Measurements from ENCODE around the gene MAP3K14. TPM values are rescaled to one million over a fixed set of nuclear protein-coding genes. Genes with fewer than 3 reads are reported as not detected.

Gene MAP3K14
- total RNA-seq, 2 experiments from 2014 or later: 31.6 to 31.9 TPM

DNA sequence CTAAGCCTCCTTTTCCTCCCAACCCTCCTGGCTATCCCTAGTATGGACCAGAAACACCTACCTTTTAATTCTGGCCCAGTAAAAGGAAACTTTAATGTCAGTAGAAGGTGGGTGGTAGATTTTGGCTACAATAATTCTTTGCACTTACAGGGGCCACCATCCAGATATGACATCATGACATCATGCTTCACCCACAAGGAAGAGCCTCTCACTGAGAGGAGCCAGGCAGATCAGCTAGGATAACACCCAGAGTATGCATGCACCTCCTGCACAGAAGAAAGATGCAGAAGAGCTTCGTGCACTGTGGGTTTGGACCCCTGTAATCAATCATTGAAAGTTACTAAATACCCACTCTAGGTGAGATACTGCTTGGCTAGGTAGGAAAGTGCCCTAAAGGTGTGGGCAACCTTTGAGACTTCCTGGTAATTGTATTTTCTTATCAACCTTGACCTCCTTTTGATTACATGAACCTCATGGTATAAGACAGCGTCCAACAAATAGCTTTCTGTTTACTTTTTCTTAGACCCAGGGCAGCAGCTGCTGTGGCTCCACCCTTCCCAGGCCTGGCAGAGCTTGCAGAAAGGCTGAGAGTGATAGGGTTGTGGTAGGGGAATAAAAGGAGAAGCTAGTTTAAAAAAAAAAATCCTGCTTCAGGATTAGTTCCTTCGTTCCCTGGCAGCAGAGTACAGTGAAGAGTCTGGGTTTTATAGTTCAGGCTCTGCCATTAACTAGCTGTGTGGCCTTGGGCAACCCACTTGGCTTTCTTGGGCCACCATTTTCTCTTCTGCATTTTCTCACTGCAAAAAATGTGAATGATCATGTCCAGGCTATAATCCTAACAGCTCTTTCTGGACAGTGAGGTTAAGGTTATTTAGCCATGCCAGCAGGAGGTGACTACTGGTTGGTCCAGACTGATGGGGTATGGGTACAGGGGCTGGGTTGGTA lies 6.2 kb downstream of the MAP3K14 start:
- peaks cover 74% of the 10 kb centered on the region for H3K4me1 Mint-ChIP-seq (ENCODE audit: low read depth)
- H3K27ac Mint-ChIP-seq: peak overlapping the region; percentile 94
- ATAC-seq (no peak), DNase-seq (no peak)
- H3K27me3 Mint-ChIP-seq: no peaks in the 10 kb centered on the region
- H3K4me3 Mint-ChIP-seq: peak overlapping the region; percentile 88
- ChIA-PET CTCF (interaction anchor here (0.7 to 6.7 kb wide), 14 partner anchors 9 to 175 kb away, joined by 3 to 47 read pairs (median 10); partner anchors contain the start of gene ACBD4), POLR2A (interaction anchor here (0.5 to 15.9 kb wide), 18 partner anchors 7 to 274 kb away, joined by 3 to 211 read pairs (median 4); partner anchors contain the start of genes FMNL1 and HEXIM2)
- no peak for TF ChIP-seq CTCF (IDR thresholded peaks at IDR 0.05)
- H3K36me3 Mint-ChIP-seq (ENCODE audit: low read depth): peaks cover 76% of the 10 kb centered on the region
- no peaks in the 10 kb centered on the region for H3K9me3 Mint-ChIP-seq
- intact Hi-C loops (cut with micrococcal nuclease): loop anchor here (5.0 kb wide), 1 partner anchor 33 kb away; no protein-coding TSS in a partner anchor

DNA sequence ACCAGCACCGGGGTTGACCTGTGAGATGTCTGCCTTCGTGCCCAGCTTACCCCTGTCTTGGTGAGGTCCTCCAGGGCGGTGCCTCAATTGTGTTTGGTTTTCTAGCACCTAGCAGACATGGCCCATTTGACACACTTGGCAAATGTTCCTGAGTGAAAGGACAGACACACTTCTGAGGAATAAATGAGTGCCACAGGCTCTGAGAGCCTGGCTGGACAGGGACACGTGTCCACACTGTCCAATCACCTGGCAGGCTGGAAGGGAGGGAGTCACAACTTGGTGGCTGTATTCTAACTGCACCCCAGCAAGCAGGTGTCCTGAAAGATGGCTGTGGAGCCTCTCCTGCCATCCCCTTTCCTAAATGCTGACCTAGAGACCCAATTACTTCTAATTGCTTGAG lies 7.4 kb downstream of the MAP3K14 start:
- ATAC-seq: no peak
- no peak for DNase-seq
- intact Hi-C loops (cut with micrococcal nuclease): no loop called here
- peaks cover 81% of the 10 kb centered on the region for H3K4me1 Mint-ChIP-seq (ENCODE audit: low read depth)
- POLR2A ChIA-PET: interaction anchor here (0.8 to 15.9 kb wide), 4 partner anchors 5 to 83 kb away, joined by 3 to 211 read pairs (median 78); partner anchors contain the start of genes FMNL1 and MAP3K14
- H3K4me3 Mint-ChIP-seq: no peak overlapping the region
- CTCF ChIA-PET: interaction anchor here (1.0 to 3.1 kb wide), 3 partner anchors 32 to 159 kb away, joined by 3 to 10 read pairs (median 4); no protein-coding TSS in a partner anchor
- TF ChIP-seq CTCF (IDR thresholded peaks at IDR 0.05): no peak
- H3K27me3 Mint-ChIP-seq: no peaks in the 10 kb centered on the region
- H3K36me3 Mint-ChIP-seq (ENCODE audit: low read depth): peaks cover 69% of the 10 kb centered on the region
- H3K9me3 Mint-ChIP-seq: no peaks in the 10 kb centered on the region
- peak overlapping the region; percentile 95 for H3K27ac Mint-ChIP-seq

DNA sequence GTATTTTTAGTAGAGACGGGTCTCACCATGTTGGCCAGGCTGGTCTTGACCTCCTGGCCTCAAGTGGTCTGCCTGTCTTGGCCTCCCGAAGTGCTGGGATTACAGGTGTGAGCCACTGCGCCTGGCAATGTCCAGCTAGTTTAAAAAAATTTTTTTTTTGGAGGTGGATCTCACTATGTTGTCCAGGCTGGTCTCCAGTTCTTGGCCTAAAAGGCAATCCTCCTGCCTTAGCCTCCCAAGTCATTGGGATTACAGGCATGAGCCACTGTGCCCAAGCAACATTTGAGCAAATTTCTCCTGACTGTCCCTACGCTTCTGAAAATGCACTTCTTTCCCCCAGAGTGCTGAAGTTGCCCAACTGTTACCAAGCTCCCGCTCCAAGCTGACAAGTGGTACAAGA lies 8.0 kb downstream of the MAP3K14 start:
- ChIA-PET CTCF (interaction anchor here (1.0 to 3.1 kb wide), 4 partner anchors 15 to 159 kb away, joined by 3 to 10 read pairs (median 4); no protein-coding TSS in a partner anchor), POLR2A (interaction anchor here (0.8 to 15.9 kb wide), 4 partner anchors 6 to 83 kb away, joined by 3 to 211 read pairs (median 78); partner anchors contain the start of genes FMNL1 and MAP3K14)
- ATAC-seq: no peak
- Mint-ChIP-seq H3K9me3 (no peaks in the 10 kb centered on the region), H3K4me3 (no peak overlapping the region), H3K36me3 (ENCODE audit: low read depth) (peaks cover 68% of the 10 kb centered on the region), H3K4me1 (ENCODE audit: low read depth) (peaks cover 82% of the 10 kb centered on the region), H3K27ac (peak overlapping the region; percentile 95), H3K27me3 (no peaks in the 10 kb centered on the region)
- intact Hi-C loops (cut with micrococcal nuclease): no loop called here
- no peak for DNase-seq
- no peak for TF ChIP-seq CTCF (IDR thresholded peaks at IDR 0.05)

- no peak for DNase-seq
- no peaks in the 10 kb centered on the region for H3K9me3 Mint-ChIP-seq
- peaks cover 83% of the 10 kb centered on the region for H3K4me1 Mint-ChIP-seq (ENCODE audit: low read depth)
- peak overlapping the region; percentile 95 for H3K27ac Mint-ChIP-seq
- peak overlapping the region; percentile 59 for H3K4me3 Mint-ChIP-seq
- intact Hi-C loops (cut with micrococcal nuclease): no loop called here
- peaks cover 64% of the 10 kb centered on the region for H3K36me3 Mint-ChIP-seq (ENCODE audit: low read depth)
- no peak for ATAC-seq
- no peak for TF ChIP-seq CTCF (IDR thresholded peaks at IDR 0.05)
- POLR2A ChIA-PET: interaction anchor here (1.4 to 15.9 kb wide), 5 partner anchors 7 to 82 kb away, joined by 4 to 211 read pairs (median 9); partner anchors contain the start of genes FMNL1 and MAP3K14
- CTCF ChIA-PET: interaction anchor here (1.2 to 3.1 kb wide), 4 partner anchors 14 to 158 kb away, joined by 3 to 10 read pairs (median 5); no protein-coding TSS in a partner anchor
- no peaks in the 10 kb centered on the region for H3K27me3 Mint-ChIP-seq
Measured at GRCh38 chr17:45308016-45308365, 8.8 kb downstream of the MAP3K14 start.
